Thymus (tissue), 11 donors: ENCODE results near the gene SPRING1. TPM values are rescaled to one million over a fixed set of nuclear protein-coding genes. Genes with fewer than 3 reads are reported as not detected.

Experiments used
- DNase-seq, 9 donors: peaks; one replicate each; pipeline ENCODE4 v3.0.0-alpha.2; 2013; ENCODE audit warnings: low spot score in 9 of 9, low read depth in 6 of 9, missing footprints in 1 of 9
- H3K27ac ChIP-seq, 2 donors: one replicate each; pipeline ENCODE4 v1.5.1; 2013; ENCODE audit warnings: control low read depth in 1 of 2, low read depth in 1 of 2, low read length in 1 of 2, mild to moderate bottlenecking in 1 of 2, moderate library complexity in 1 of 2
- H3K27me3 ChIP-seq, 2 donors: one replicate each; pipeline ENCODE4 v1.5.1; 2013; ENCODE audit warnings: low read length in 1 of 2; ENCODE audit not compliant: control insufficient read depth in 2 of 2, insufficient read depth in 1 of 2
- H3K36me3 ChIP-seq, 2 donors: one replicate each; pipeline ENCODE4 v1.5.1; 2013; ENCODE audit warnings: low read length in 1 of 2, mild to moderate bottlenecking in 1 of 2, moderate library complexity in 1 of 2; ENCODE audit not compliant: control insufficient read depth in 2 of 2, insufficient read depth in 2 of 2
- H3K4me1 ChIP-seq, 2 donors: one replicate each; pipeline ENCODE4 v1.5.1; 2013; ENCODE audit warnings: low read length in 2 of 2; ENCODE audit not compliant: control insufficient read depth in 2 of 2, insufficient read depth in 2 of 2
- H3K4me3 ChIP-seq, 2 donors: one replicate each; pipeline ENCODE4 v1.5.1; 2013; ENCODE audit warnings: low read length in 2 of 2, control low read depth in 1 of 2, mild to moderate bottlenecking in 1 of 2
- H3K9me3 ChIP-seq, 2 donors: one replicate each; pipeline ENCODE4 v1.5.1; 2013; ENCODE audit warnings: low read length in 1 of 2, mild to moderate bottlenecking in 1 of 2; ENCODE audit not compliant: control insufficient read depth in 2 of 2, insufficient read depth in 1 of 2
- WGBS: extraction: QIAGEN DNeasy Blood & Tissue Kit; methylation state at CpG from one replicate; pipeline ENCODE4 v1.1.7; 2013; 5-methylcytosine and 5-hydroxymethylcytosine counted together
- polyA plus RNA-seq: library from polyadenylated mRNA; stranded (reverse); fragments of 200-250 nt; gene quantifications from one replicate; pipeline ENCODE4 v1.2.3, GENCODE V29; 2013
- total RNA-seq: library from RNA; stranded (reverse); fragments of 120-200 nt; gene quantifications from one replicate; pipeline ENCODE4 v1.2.4, GENCODE V29; 2013
- donor health status: healthy.

The SPRING1 gene
- total and polyA plus RNA-seq, 2 donors: 12.7 to 15.3 TPM

DNA sequence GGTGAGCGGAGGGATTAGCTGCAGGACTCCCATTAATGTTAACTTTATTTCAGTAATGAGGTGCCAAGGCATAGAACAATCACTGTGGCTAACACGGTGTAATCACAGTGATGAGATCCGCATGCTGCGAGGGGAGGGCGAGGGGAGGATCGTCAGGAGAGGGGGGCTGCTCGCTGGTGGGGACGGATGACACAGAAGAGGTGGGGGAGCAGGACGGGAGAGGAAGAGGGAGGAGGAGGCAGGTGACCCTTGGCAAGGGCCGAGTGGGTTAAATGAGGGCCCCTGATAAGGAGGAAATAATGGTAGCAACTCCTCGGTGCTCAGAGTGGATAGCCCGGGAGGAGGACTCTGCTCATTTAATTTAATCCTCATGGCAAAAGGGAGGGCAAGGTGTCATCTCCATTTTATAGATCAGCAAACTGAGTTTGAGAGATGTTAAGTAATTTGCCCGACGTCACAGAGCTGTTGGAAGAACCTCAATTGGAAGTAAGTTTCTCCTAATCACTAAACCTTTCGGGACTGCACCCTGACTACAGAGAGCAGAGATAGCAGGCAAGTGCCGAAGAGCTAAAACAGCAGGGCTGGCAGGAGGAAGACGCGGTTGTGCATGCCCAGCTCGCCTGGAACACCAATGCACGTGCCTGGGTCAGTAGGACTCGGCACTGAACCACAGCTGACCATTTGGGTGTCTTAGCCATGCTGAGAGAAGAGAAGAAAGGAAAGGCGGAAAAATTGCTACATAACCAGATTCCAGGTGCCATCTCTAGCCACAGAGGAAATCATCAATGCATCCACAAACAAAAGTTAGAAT is 43.0 kb downstream of the SPRING1 start:
- Histone ChIP-seq H3K27ac (no peak overlapping the region), H3K4me3 (no peak overlapping the region), H3K36me3 (no peaks in the 10 kb centered on the region), H3K9me3 (no peaks in the 10 kb centered on the region), H3K27me3 (peaks cover 0 to 13% of the 10 kb centered on the region in 2 donors), H3K4me1 (peaks cover 7 to 8% of the 10 kb centered on the region in 2 donors)
- WGBS: 60% methylated on average over 22 of the region's 22 CpGs
- DNase-seq: no peak

DNA sequence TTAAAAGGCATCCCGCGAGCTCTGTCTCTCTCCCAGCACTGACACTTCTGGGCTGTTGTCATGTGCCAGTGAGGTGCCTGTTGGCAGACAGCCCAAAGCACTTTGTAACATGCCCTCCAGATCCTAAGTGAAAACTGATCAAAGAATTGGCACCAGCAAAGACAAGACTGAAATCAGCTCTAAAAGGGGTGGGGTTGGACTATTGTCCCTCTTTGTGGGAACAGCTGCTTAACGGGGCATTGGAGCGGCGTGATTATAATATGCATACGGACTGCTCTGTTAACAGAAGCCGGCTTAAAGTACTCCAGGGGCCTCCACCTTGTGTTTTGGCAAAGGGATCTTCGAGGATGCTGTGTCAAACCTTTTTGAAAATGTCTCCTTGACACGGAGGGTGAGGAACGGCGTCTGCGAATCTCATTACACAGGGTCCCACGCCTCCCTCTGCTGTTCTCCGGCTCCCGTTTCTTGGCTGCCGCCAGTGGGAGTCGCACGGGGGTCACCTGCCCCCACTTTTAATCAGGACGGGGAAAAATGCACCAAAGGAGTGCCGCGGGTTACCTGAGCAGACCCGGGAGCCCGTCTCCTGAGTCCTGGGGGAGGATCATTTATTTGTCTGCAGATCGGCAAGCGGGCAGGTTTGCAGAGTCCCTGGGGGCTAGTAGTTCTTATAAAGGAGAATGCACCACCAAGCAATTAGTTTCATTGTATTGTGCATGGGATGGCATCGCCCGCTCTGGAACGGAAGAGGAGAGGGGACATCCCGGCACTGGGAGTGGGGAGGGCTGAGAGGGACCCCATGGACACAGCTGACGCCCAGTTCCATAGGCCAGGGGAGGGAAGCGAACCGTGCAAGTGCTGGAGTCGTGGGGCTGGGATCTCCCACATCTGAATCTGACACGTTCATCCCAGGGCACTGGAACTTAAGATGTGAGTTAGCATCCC is 44.3 kb downstream of the SPRING1 start:
- H3K9me3 ChIP-seq: no peaks in the 10 kb centered on the region
- no peak overlapping the region for H3K27ac ChIP-seq
- peaks cover 0 to 13% of the 10 kb centered on the region in 2 donors for H3K27me3 ChIP-seq
- no peak for DNase-seq
- WGBS: 57% methylated on average over 34 of the region's 34 CpGs
- H3K4me1 ChIP-seq: peaks cover 7 to 14% of the 10 kb centered on the region in 2 donors
- no peak overlapping the region for H3K4me3 ChIP-seq
- H3K36me3 ChIP-seq: no peaks in the 10 kb centered on the region

DNA sequence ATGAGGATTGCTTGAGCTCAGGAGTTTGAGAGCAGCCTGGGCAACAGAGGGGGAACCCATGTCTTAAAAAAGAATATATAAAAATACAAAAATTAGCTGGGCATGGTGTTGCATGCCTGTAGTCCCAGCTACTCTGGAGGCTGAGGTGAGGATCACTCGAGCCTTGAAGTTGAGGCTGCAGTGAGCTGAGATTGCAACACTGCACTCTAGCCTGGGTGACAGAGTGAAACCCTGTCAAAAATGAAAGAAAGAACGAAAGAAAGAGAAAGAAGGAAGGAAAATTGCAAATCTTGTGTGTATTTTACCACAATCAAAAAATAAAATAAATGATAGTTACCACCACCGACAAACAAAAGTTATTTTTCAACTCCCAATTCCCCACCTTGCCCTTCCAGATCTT is 45.3 kb downstream of the SPRING1 start:
- Histone ChIP-seq H3K9me3 (no peaks in the 10 kb centered on the region), H3K36me3 (no peaks in the 10 kb centered on the region), H3K4me3 (no peak overlapping the region), H3K4me1 (peaks cover 7 to 18% of the 10 kb centered on the region in 2 donors), H3K27me3 (peaks cover 0 to 13% of the 10 kb centered on the region in 2 donors), H3K27ac (no peak overlapping the region)
- 62% methylated on average over 3 of the region's 3 CpGs for WGBS
- no peak for DNase-seq

DNA sequence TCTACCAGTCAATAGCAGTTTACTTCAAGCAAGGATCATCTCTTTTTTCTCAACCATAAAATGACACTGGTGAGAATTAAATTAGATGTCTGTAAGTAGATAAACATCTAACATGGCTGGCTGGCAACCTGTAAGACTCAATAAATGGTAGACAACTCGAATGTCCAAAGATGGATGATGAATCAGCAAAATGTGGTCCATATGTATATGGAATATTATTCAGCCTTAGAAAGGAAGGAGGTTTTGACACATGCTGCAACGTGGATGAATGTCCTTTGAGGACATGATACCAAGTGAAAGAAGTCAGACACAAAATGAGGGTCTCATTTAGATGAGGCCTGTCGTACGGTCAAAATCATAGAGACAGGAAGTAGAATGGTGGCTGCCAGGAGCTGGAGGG is 46.2 kb downstream of the SPRING1 start:
- WGBS: 93% methylated on average over 4 of the region's 4 CpGs
- Histone ChIP-seq H3K36me3 (no peaks in the 10 kb centered on the region), H3K4me3 (no peak overlapping the region), H3K9me3 (no peaks in the 10 kb centered on the region), H3K4me1 (peaks cover 7 to 18% of the 10 kb centered on the region in 2 donors), H3K27ac (no peak overlapping the region), H3K27me3 (peaks cover 0 to 13% of the 10 kb centered on the region in 2 donors)
- DNase-seq: no peak

DNA sequence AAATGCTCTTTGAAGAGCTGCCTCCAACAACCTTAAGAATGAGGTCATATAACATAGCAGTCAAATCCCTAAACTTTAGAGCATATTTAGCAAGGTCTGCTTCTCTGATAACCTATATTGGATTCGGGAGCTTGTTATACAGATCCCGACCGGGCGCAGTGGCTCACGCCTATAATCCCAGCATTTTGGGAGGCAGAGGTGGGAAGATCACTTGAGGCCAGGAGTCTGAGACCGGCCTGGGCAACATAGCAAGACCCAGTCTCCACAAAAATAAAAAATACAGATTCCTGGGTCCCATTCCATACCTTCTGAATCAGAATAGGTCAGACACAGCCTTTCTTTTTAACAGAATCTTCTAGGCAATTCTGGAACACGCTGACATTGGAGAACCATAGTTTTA is 46.7 kb downstream of the SPRING1 start:
- DNase-seq: no peak
- H3K4me1 ChIP-seq: peaks cover 7 to 18% of the 10 kb centered on the region in 2 donors
- H3K27me3 ChIP-seq: peaks cover 0 to 13% of the 10 kb centered on the region in 2 donors
- no peak overlapping the region for H3K27ac ChIP-seq
- H3K36me3 ChIP-seq: no peaks in the 10 kb centered on the region
- no peak overlapping the region for H3K4me3 ChIP-seq
- WGBS: 98% methylated on average over 7 of the region's 7 CpGs
- no peaks in the 10 kb centered on the region for H3K9me3 ChIP-seq

DNA sequence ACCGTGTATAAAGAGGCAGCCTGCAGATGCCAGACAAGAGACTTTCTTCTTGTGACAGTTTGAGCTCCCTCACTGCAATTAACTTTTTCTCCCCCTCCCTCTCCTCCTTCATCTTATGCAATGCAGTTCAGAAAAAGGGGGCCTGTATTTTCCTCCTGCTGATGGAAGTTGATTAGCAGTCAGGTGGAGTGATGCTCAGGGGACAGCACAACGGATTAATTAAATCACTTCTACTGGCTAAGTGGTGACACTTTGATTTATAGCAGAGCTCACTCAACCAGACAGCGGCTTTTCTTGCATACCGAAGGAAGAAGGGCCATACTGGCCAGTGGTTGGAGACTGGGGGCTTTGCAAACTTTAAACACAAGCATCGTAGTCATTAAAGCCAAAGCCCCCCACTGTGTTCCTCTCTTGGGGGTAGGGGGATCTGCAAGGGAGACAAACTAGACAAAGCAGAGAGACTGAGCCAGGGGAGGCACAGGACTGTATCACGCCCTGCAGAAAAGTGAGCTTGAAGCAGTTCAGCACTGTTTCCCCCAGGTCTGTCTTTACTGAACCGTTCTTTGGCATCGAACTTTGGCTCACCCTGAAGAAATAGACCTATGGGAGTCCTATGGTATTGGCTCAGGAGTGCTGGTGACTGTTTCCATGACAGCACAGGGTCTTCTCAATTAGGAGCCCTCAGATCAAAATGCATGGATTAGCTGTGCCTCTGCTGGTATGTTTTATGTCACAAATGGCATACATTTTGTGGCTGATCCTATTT is 47.7 kb downstream of the SPRING1 start:
- H3K27me3 ChIP-seq: peaks cover 0 to 13% of the 10 kb centered on the region in 2 donors
- no peak for DNase-seq
- WGBS: 73% methylated on average over 8 of the region's 8 CpGs

DNA sequence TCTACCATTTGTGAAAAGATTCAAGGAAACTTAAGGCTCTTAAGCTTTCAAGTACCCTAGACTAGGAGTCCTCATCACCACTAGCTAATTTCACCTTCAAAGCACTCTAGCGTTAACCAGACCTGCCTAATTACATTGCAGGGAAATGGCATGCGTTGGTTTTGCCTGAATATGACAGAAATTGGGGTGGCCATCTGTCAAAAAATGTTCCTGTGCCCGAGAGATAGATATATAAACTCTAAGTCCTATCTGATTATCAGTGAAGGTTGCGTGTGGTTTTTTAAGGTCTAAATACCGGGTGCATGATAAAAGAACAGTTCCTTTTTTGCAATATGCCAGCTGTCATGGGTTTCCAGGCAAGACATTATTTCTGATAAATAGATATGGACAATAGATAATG is 48.3 kb downstream of the SPRING1 start:
- peaks cover 2 to 14% of the 10 kb centered on the region in 2 donors for H3K4me1 ChIP-seq
- H3K4me3 ChIP-seq: no peak overlapping the region
- no peak for DNase-seq
- no peaks in the 10 kb centered on the region for H3K36me3 ChIP-seq
- H3K27me3 ChIP-seq: peaks cover 0 to 13% of the 10 kb centered on the region in 2 donors
- H3K27ac ChIP-seq: no peak overlapping the region
- no peaks in the 10 kb centered on the region for H3K9me3 ChIP-seq
- WGBS: 14% methylated on average over 5 of the region's 5 CpGs

More for the DNA sequence above, 47.7 kb downstream of the SPRING1 start:
- Histone ChIP-seq H3K4me3 (no peak overlapping the region), H3K27ac (no peak overlapping the region), H3K36me3 (no peaks in the 10 kb centered on the region), H3K4me1 (peaks cover 4 to 17% of the 10 kb centered on the region in 2 donors), H3K9me3 (no peaks in the 10 kb centered on the region)
